Type B pancreatic cell (in vitro differentiated cells): ENCODE results near the gene AMN. TPM values are rescaled to one million over a fixed set of nuclear protein-coding genes. Genes with fewer than 3 reads are reported as not detected.

Experiments
- DNase-seq: peaks from one replicate; pipeline ENCODE4 v3.0.0; 2021; ENCODE audit warnings: mixed read lengths; ENCODE audit not compliant: unreplicated experiment; ENCODE audit errors: extremely low spot score
- H3K27ac Mint-ChIP-seq: 2 replicates; pipeline ENCODE4 v1.8.0; 2021; ENCODE audit warnings: mild to moderate bottlenecking, mixed read lengths
- H3K27me3 Mint-ChIP-seq: 2 replicates; pipeline ENCODE4 v1.8.0; 2021; ENCODE audit warnings: mixed read lengths
- H3K36me3 Mint-ChIP-seq: 2 replicates; pipeline ENCODE4 v1.8.0; 2021; ENCODE audit warnings: mixed read lengths
- H3K4me1 Mint-ChIP-seq: one replicate; pipeline ENCODE4 v1.8.0; 2021; ENCODE audit warnings: mixed read lengths; ENCODE audit not compliant: unreplicated experiment
- H3K4me3 Mint-ChIP-seq: 2 replicates; pipeline ENCODE4 v1.8.0; 2021; ENCODE audit warnings: mild to moderate bottlenecking, mixed read lengths
- H3K9me3 Mint-ChIP-seq: 2 replicates; pipeline ENCODE4 v1.8.0; 2021; ENCODE audit warnings: mixed read lengths
- CTCF ChIP-seq: fragments of 200-600 bp; sonication (generic); conservative IDR thresholded peaks from 2 replicates; pipeline ENCODE4 v1.5.0; 2021; ENCODE audit warnings: antibody characterized with exemption, mild to moderate bottlenecking
- total RNA-seq: library from RNA; stranded (reverse); gene quantifications from 2 replicates; pipeline ENCODE4 v1.2.1, GENCODE V29; 2021; ENCODE audit warnings: low replicate concordance

AMN gene
- total RNA-seq, 1 donor from 2014 or later: 18.3 TPM

DNA sequence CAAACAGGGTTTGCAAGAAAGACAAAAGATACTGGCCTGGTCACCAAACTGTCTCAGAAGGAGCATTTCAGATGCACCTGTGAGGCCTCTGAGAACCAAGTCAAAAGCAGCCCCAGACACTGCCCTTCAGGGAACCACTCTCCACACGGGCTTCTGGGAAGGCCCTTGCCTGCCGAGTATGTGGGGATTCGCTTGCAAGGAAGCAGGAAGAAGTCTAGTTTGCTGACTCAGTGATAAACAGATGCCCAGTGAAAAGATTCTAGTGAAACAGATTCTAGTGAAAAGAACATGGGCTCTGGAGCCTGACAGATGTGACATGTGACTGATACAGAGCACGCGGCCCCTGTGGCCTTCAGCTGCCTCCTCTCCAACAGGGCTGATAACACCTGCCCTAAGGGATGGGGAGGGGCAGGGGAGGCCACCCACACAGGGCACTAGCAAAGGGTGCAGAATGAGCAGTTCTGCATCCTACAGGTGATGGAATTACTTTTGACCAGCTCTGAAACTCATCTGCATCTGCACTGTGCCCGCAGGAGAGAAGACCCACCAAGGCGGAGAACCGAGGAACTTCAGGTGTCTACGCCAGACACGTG lies 19.1 kb downstream of the AMN start:
- no peak overlapping the region for H3K4me3 Mint-ChIP-seq
- TF ChIP-seq CTCF: no peak
- no peak overlapping the region for H3K27ac Mint-ChIP-seq
- no peaks in the 10 kb centered on the region for H3K4me1 Mint-ChIP-seq
- H3K9me3 Mint-ChIP-seq: no peaks in the 10 kb centered on the region
- H3K27me3 Mint-ChIP-seq: no peaks in the 10 kb centered on the region
- H3K36me3 Mint-ChIP-seq: peaks cover 14% of the 10 kb centered on the region
- DNase-seq: no peak

GRCh38 chr14:102942069-102942468 lies 19.6 kb downstream of the AMN start:
- Mint-ChIP-seq H3K36me3 (peaks cover 11% of the 10 kb centered on the region), H3K4me3 (no peak overlapping the region), H3K27me3 (no peaks in the 10 kb centered on the region), H3K4me1 (no peaks in the 10 kb centered on the region), H3K27ac (no peak overlapping the region), H3K9me3 (no peaks in the 10 kb centered on the region)
- no peak for TF ChIP-seq CTCF
- no peak for DNase-seq

GRCh38 chr14:102943454-102943853 lies 21.0 kb downstream of the AMN start:
- Mint-ChIP-seq H3K4me1 (no peaks in the 10 kb centered on the region), H3K27me3 (no peaks in the 10 kb centered on the region), H3K9me3 (no peaks in the 10 kb centered on the region), H3K36me3 (peaks cover 10% of the 10 kb centered on the region), H3K27ac (no peak overlapping the region), H3K4me3 (no peak overlapping the region)
- TF ChIP-seq CTCF: no peak
- DNase-seq: no peak

- no peak for DNase-seq
Observed at GRCh38 chr14:102943979-102944378, 21.5 kb downstream of the AMN start.

DNA sequence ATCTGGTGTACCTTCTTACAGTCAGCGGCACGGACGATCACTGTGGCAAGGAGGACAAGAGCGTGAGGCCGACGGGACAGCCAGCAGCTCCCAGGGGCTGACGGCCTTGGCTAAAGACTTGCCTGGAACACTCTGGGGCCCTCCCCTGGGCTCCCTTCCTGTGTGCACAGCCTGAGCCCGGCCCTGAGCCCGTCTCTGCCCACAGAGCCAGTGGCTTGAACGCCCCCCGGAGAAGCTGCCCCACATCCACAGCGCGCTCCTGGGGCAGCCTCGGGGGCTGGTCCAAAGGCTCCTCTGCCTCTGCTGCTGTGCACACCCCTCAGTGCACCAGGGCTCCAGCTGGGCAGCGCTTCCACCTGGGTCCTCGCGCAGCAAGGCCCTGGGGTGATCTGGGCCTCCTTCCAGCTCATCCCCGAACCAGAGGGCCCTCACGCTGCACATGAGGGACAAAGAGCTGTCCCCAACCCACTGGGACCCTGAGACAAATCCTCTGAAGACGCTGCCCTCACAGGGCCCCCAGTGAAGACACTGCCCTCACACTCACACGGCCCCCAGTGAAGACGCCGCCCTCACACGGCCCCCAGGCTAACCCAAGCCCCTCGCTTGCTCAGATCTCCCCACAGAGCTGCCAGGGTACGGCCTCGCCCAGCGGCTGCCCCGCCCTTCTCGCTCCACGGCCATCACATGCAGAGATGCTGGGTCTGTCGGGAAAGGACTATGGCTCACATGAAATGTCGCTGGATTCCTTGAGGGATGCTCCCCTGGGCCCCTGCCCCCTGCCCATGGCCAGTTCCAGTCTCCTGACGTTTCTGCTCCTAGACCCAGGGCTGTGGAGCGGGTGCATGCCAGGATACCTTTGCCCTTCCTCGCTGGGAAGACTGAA lies 22.2 kb downstream of the AMN start:
- Mint-ChIP-seq H3K27ac (no peak overlapping the region), H3K4me1 (no peaks in the 10 kb centered on the region), H3K27me3 (no peaks in the 10 kb centered on the region), H3K9me3 (no peaks in the 10 kb centered on the region), H3K4me3 (no peak overlapping the region), H3K36me3 (peaks cover 14% of the 10 kb centered on the region)
- TF ChIP-seq CTCF: no peak
- no peak for DNase-seq

More at GRCh38 chr14:102943979-102944378, 21.5 kb downstream of the AMN start:
- Mint-ChIP-seq H3K27ac (no peak overlapping the region), H3K4me1 (no peaks in the 10 kb centered on the region), H3K9me3 (no peaks in the 10 kb centered on the region), H3K4me3 (no peak overlapping the region), H3K27me3 (no peaks in the 10 kb centered on the region), H3K36me3 (peaks cover 10% of the 10 kb centered on the region)
- no peak for TF ChIP-seq CTCF
